Measurements from ENCODE around the gene FHIT.

DNA sequence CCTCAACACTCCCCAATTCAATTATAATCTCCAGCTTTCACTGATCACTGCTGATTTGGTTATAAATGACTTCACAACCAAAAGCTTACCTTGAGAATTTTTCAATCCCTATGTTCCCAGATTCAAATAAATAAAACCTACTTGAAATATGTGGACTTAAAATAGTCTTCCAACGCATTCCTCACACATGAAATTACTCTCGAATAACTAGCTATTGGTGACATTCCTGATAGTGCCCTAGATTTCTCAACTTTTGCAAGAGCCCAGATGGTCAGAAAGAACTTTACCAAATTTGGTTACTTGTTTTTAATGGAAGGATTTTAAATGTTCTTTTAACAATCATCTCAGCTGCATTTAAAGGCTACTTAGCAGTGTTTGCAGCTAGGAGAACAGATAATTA is 605.5 kb downstream of the FHIT start:
- TF ChIP-seq POLR2AphosphoS5 (IDR thresholded peaks at IDR 0.05; ENCODE audit: low read depth, low read length) (no peak), TAF1 (IDR thresholded peaks at IDR 0.05; ENCODE audit: borderline replicate concordance, insufficient read depth, low read length) (no peak)
- TF ChIP-seq, protein P1, sequence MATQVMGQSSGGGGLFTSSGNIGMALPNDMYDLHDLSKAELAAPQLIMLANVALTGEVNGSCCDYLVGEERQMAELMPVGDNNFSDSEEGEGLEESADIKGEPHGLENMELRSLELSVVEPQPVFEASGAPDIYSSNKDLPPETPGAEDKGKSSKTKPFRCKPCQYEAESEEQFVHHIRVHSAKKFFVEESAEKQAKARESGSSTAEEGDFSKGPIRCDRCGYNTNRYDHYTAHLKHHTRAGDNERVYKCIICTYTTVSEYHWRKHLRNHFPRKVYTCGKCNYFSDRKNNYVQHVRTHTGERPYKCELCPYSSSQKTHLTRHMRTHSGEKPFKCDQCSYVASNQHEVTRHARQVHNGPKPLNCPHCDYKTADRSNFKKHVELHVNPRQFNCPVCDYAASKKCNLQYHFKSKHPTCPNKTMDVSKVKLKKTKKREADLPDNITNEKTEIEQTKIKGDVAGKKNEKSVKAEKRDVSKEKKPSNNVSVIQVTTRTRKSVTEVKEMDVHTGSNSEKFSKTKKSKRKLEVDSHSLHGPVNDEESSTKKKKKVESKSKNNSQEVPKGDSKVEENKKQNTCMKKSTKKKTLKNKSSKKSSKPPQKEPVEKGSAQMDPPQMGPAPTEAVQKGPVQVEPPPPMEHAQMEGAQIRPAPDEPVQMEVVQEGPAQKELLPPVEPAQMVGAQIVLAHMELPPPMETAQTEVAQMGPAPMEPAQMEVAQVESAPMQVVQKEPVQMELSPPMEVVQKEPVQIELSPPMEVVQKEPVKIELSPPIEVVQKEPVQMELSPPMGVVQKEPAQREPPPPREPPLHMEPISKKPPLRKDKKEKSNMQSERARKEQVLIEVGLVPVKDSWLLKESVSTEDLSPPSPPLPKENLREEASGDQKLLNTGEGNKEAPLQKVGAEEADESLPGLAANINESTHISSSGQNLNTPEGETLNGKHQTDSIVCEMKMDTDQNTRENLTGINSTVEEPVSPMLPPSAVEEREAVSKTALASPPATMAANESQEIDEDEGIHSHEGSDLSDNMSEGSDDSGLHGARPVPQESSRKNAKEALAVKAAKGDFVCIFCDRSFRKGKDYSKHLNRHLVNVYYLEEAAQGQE (IDR thresholded peaks at IDR 0.05; ENCODE audit: insufficient read depth in 1 of 2, low read depth in 2 of 2, low read length in 2 of 2) = no peak
